Measurements from ENCODE around the gene EARS2.

Gene EARS2

DNA sequence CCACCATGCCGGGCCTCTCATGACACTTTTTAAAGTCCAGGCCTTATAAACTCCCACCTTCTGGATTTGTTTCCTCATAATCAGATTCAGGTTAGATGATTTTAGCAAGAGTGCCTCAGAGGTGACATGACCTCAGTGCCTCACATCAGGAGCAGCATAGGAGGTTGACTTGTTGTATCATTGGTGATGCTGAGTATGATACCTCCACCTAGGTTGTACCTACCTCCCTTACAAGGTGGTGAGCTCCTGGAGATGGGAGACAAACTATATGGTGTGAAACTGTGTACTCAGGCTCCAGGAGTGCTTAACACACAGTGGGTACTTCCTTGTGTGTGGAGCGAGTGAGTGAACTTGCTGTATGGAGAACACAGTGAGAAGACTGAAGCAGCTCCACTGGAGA is 20.3 kb upstream of the EARS2 start:
- no peak for FAIRE-seq
- no peak for DNase-seq (ENCODE audit: insufficient read length, low spot score)
- TF ChIP-seq, protein P1, sequence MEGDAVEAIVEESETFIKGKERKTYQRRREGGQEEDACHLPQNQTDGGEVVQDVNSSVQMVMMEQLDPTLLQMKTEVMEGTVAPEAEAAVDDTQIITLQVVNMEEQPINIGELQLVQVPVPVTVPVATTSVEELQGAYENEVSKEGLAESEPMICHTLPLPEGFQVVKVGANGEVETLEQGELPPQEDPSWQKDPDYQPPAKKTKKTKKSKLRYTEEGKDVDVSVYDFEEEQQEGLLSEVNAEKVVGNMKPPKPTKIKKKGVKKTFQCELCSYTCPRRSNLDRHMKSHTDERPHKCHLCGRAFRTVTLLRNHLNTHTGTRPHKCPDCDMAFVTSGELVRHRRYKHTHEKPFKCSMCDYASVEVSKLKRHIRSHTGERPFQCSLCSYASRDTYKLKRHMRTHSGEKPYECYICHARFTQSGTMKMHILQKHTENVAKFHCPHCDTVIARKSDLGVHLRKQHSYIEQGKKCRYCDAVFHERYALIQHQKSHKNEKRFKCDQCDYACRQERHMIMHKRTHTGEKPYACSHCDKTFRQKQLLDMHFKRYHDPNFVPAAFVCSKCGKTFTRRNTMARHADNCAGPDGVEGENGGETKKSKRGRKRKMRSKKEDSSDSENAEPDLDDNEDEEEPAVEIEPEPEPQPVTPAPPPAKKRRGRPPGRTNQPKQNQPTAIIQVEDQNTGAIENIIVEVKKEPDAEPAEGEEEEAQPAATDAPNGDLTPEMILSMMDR (IDR thresholded peaks at IDR 0.05; ENCODE audit: insufficient read depth, missing control alignments) = no peak

DNA sequence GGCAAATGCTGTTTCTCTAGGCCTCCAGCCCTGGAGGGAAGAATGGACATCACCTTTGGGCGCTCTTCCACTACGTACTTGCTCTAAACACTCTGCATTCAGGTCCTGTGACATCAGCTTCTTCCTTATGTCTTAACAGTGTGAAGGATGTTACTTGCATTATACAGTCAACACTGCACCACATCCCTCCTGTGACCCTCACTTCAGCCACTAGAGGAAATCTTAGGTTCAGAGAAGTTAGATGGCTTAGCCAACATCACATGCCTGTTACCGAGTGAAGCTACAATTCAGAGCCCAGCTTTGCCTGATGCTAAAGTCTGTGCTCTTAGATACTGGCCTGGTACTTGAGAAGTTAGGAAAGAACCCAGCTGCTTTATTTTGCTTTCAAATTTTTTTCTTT is 18.7 kb upstream of the EARS2 start:
- TF ChIP-seq, protein P1 (IDR thresholded peaks at IDR 0.05; ENCODE audit: insufficient read depth, missing control alignments) = no peak
- DNase-seq (ENCODE audit: insufficient read length, low spot score) (no peak), FAIRE-seq (no peak)

DNA sequence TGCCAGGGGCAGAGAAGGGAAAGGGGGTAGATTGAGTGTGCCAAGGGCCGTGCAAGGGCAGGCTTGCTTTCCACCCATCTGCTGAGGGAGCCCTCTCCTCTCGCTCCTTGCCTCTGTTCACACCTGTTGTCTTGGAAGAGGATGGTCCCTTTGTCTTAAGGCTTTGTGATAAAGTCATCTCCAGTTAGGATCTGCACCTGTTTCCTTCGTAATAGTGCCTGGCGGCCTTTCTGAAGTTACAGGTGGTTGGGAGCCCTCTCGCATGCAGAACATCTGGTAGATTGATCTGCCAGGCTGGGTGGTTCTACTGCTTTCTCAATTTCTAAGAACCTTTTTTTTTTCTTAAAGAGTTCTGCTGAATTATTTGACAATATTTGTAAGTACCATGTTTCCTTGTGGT is 16.7 kb upstream of the EARS2 start:
- TF ChIP-seq, protein P1 (IDR thresholded peaks at IDR 0.05; ENCODE audit: insufficient read depth, missing control alignments) = no peak
- DNase-seq (ENCODE audit: insufficient read length, low spot score) (no peak), FAIRE-seq (no peak)

DNA sequence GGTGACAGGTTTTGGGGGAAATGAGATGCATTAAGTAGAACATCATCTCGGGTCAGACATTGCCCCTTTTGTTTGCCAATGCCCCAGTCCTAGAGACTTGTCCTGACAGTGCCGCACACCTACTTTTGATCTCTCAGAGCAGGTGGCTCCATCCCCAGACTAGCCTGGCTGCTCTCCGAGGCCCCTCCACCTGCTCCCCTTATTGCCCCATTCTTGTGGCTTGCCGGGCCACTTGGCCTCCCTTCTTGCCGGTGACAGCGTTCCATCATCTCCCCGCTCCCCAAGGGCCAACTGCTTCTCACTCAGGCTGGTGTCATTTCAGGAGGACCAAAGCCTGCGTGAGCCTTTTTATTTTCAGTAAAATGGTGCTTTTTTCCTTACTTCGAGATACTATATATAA is 15.2 kb upstream of the EARS2 start:
- TF ChIP-seq, protein P1 (IDR thresholded peaks at IDR 0.05; ENCODE audit: insufficient read depth, missing control alignments) = no peak
- DNase-seq (ENCODE audit: insufficient read length, low spot score) (no peak), FAIRE-seq (no peak)

DNA sequence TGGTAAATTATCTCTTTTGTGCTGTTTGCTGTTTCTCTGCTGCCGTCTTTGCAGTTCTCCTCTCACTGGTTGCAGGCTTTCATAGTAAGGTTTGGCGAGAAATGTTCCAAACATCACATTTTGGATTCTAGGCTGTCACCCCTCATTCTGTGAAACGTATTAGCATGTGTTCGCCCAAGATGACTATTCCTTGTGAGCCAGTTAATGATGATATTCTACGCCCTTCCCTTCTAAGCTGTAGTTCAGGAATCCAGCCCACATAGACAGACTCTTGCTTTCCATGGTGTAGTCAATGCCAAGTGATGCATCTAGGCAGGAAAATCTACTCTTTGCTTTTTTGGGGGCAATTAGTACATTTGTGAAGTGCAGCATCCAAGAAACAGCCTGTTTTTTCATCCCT is 14.7 kb upstream of the EARS2 start:
- DNase-seq (ENCODE audit: insufficient read length, low spot score) (no peak), FAIRE-seq (no peak)
- TF ChIP-seq, protein P1 (IDR thresholded peaks at IDR 0.05; ENCODE audit: insufficient read depth, missing control alignments) = no peak

DNA sequence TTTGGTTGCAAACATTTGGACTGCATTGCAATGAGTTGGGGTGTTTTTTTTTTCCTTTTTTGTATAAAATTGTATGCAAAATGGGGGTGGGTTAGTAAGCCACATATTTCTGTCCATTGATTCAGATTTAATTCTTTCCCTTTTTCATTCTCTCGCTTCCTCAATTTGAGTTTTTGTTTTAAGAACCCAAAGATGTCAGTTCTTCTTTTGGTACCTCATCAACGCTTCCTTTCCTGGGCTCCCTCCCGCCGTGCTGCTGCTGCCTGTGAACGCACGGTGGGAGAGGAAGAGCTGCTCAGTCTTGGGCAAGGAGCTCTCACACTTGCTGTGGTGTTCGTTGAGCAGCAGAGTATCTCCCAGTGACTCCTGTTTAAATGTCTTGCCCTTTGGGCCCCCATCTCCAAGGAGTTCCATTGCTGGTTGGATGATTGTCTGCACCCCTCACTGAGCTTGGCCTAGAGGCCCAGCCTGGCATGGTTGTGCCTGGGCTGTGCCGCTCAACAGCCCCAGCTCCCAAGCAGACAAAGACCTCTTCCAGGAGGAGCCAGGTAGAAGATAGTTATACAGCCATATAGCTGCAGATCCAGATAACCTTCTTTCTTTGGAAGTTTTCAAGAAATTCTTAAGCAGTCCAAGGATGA is 14.0 kb upstream of the EARS2 start:
- TF ChIP-seq, protein P1 (IDR thresholded peaks at IDR 0.05; ENCODE audit: insufficient read depth, missing control alignments) = no peak
- DNase-seq (ENCODE audit: insufficient read length, low spot score) (no peak), FAIRE-seq (no peak)

DNA sequence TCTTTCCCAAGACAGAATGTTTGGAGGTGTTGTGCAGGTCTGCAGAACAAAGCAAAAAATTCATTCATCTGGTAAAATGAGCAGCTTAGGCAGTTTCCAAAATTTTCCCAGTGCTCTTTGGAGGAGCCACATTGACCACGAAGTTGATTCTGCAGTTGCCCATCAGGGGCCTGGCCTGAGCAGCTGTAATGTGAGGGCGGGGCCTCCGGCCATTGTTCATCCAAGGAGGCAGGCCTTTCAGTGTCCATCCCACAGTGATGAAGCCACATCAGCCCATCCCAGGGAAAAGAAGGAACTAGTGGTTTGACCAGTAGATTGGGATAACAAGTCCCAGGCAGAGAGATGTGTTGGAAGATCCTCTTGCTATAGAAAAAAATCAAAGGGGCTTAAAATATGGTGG is 10.5 kb upstream of the EARS2 start:
- TF ChIP-seq, protein P1 (IDR thresholded peaks at IDR 0.05; ENCODE audit: insufficient read depth, missing control alignments) = no peak
- DNase-seq (ENCODE audit: insufficient read length, low spot score) (no peak), FAIRE-seq (no peak)

Measured in D721Med (cell line).